ENCODE measurements around the gene UGT1A10. TPM values are rescaled to one million over a fixed set of nuclear protein-coding genes. Genes with fewer than 3 reads are reported as not detected.
"Not testable (repeated sequence)": the region's sequence is repeated elsewhere in the genome, so short reads cannot be mapped to it uniquely, and the experiment has no call there.

Gene UGT1A10
- total RNA-seq, 1 donor from 2014 or later, result not detected

GRCh38 chr2:233655043-233655442 lies 18.8 kb downstream of the UGT1A10 start:
- no peak for DNase-seq (ENCODE audit: low read depth)

DNA sequence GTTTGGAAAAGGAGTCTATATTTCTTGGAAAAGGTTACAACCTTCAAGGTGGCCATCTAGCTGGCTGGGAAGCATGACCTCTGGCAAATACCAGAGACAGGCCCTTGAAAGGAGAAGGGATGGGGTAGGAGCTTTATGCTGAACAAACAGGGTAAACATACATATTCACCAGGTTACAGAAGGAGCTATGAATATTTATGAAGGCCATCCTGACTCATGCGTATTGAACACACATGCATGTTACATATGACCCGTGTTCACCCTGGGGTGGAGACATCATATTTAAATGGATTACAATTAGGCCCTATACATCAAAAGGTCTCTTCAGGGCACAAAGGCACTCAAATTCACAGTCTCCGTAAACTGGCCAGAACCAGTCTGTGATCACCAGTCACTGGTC lies 19.7 kb downstream of the UGT1A10 start:
- DNase-seq (ENCODE audit: low read depth), result not testable (repeated sequence)

GRCh38 chr2:233656443-233656842 lies 20.2 kb downstream of the UGT1A10 start:
- peak; percentile 1 for DNase-seq (ENCODE audit: low read depth)

GRCh38 chr2:233658610-233659009 lies 22.4 kb downstream of the UGT1A10 start:
- no peak for DNase-seq (ENCODE audit: low read depth)

DNA sequence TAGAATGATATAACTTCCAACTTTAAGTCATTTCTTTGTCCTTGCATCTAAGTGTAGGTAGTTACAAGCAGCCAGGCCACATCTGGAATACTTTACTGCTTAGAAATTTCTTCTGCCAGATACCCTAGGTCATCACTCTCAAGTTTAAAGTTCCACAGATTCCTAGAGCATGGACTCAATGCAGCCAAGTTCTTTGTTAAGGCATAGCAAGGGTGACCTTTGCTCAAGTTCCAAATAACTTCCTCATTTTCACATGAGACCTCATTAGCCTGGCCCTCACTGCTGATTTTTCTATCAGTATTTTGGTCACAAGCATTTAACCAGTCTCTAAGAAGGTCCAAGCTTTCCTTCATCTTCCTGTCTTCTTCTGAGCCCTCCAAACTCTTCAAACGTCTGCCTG lies 27.7 kb downstream of the UGT1A10 start:
- DNase-seq (ENCODE audit: low read depth), result no peak

DNA sequence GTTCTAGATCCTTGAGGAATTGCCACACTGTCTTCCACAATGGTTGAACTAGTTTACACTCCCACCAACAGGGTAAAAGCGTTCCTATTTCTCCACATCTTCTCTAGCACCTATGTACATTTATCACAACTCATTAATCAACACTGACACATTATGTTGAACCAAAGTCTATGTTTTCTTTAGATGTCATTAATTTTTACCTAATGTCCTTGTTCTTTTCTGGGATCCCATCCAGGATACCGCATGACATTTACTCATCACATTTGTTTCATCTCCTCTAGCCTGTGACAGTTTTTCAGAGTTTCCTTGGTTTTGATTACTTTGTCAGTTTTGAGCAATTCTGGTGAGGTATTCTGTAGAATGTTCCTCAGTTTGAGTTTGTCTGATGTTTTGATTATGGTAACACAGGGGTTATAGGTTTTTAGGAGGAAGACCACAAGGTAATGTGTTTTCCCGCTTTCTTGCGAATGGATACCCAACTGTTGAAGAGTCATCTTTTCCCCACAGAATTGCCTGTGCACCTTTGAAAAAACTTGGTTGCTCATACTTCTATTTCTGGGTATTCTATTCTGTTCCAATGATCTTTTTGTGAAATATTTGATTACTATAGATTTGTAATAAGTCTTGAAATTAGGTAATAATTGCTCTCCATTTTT lies 32.5 kb downstream of the UGT1A10 start:
- DNase-seq (ENCODE audit: low read depth), result no peak

DNA sequence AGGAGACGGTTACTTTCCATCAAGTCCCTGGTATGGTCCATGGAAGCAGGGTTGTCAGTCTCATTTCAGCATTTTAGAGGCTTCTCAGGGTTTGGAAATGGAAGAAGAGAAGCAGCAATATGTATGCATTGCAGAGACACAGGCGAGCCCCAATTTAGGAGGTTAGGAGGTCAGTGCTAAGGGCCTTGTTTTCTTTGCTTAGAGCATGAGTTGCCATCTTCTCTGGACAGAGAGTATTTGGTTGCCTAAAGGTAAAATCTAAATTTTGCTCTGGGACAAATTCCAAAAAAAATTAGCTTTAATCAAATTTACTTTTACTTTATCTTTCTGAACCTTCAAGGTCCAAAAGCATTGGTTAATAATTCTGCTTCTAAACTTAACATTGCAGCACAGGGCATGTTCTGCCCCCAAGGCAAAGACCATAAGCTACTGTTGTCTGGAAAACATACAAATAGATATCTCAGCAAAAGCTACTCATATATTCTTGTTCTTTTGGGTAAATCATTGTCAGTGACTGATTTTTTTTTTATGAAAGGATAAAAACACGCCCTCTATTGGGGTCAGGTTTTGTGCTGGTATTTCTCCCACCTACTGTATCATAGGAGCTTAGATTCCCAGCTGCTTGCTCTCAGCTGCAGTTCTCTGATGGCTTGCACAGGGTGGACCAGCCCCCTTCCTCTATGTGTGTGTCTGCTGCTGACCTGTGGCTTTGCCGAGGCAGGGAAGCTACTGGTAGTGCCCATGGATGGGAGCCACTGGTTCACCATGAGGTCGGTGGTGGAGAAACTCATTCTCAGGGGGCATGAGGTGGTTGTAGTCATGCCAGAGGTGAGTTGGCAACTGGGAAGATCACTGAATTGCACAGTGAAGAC lies 35.3 kb downstream of the UGT1A10 start, which contains the start of gene UGT1A9:
Gene UGT1A9, plus strand, starts transcription at position 609 of the 872 bp plus-strand sequence. Its CDS starts 37 bp downstream, at position 646.
- DNase-seq (ENCODE audit: low read depth), result no peak

GRCh38 chr2:233672886-233673285 lies 36.6 kb downstream of the UGT1A10 start:
- DNase-seq (ENCODE audit: low read depth), result no peak

- no peak for DNase-seq (ENCODE audit: low read depth)
Measured at GRCh38 chr2:233673896-233674295, 37.6 kb downstream of the UGT1A10 start.

GRCh38 chr2:233674314-233674713 lies 38.1 kb downstream of the UGT1A10 start:
- DNase-seq (ENCODE audit: low read depth), result no peak

- peak; percentile 3 for DNase-seq (ENCODE audit: low read depth)
Measured at GRCh38 chr2:233674995-233675394, 38.7 kb downstream of the UGT1A10 start.

- DNase-seq (ENCODE audit: low read depth), result no peak
Measured at GRCh38 chr2:233676046-233676445, 39.8 kb downstream of the UGT1A10 start.

GRCh38 chr2:233679196-233679595 lies 42.9 kb downstream of the UGT1A10 start:
- DNase-seq (ENCODE audit: low read depth), result no peak

GRCh38 chr2:233680361-233681045 lies 44.3 kb downstream of the UGT1A10 start:
- DNase-seq (ENCODE audit: low read depth), result no peak

DNA sequence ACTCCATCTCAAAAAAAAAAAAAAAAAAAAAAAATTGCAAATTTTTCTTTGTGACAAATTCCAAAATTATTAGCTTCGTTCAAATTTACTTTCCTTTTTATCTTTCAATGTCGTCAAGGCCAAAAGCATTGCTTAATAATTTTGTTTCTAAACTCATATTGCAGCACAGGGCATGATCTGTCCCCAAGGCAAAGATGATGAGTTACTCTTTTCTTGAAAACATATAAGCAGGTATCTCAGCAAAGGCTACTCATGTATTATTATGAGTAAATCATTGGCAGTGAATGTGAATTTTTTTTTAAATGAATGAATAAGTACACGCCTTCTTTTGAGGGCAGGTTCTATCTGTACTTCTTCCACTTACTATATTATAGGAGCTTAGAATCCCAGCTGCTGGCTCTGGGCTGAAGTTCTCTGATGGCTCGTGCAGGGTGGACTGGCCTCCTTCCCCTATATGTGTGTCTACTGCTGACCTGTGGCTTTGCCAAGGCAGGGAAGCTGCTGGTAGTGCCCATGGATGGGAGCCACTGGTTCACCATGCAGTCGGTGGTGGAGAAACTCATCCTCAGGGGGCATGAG lies 45.4 kb downstream of the UGT1A10 start, which contains the start of gene UGT1A7:
Gene UGT1A7, plus strand, starts transcription at position 381 of the 579 bp plus-strand sequence. Its CDS starts 37 bp downstream, at position 418.
- no peak for DNase-seq (ENCODE audit: low read depth)

DNA sequence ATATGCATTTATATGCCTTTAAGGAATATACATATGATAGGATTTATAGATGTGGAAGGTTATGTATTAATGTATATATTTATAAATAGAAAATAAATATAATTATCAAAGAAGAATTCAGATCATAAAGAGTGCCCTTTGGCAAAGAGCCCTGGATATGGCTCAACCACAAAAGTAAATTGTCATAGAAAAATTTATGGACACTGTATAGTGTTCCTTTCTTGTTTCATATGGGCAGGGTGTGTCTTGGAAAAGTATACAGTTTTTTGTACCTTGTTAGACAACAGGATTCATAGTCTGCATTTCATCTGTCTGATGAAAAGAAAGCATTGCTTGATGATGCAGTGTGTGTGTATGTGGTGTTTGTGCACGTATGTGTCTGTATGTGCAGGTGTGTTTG lies 48.4 kb downstream of the UGT1A10 start:
- no peak for DNase-seq (ENCODE audit: low read depth)

- DNase-seq (ENCODE audit: low read depth), result no peak
Measured at GRCh38 chr2:233686928-233687327, 50.7 kb downstream of the UGT1A10 start.

DNA sequence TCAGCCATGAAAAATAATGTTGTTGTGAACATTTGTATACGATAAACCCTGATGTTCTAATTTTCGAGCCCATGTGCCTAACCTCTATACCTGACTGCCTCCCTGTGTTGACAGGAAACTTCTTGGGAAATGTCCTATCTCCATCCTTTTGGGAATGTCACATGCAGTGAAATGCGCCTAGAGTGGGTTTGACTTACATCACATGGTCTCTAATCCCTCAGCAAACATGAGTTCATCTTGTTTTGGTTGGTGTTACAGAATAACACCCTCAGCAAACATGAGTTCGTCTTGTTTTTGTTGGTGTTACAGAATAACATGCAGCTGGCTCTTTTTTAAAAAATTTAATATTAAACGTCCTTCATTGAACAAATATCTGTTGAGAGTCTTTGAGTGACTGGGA lies 52.1 kb downstream of the UGT1A10 start:
- DNase-seq (ENCODE audit: low read depth), result no peak

GRCh38 chr2:233689031-233689430 lies 52.8 kb downstream of the UGT1A10 start:
- no peak for DNase-seq (ENCODE audit: low read depth)

GRCh38 chr2:233689501-233689900 lies 53.3 kb downstream of the UGT1A10 start:
- DNase-seq (ENCODE audit: low read depth), result no peak

- no peak for DNase-seq (ENCODE audit: low read depth)
Measured at GRCh38 chr2:233690444-233690843, 54.2 kb downstream of the UGT1A10 start.

Data from myocyte (in vitro differentiated cells).